HG03558 (cell line): ENCODE measurements around the gene ZNF207.
"Not testable (repeated sequence)": the region's sequence is repeated elsewhere in the genome, so short reads cannot be mapped to it uniquely, and the experiment has no call there.

ENCODE experiments used
- ATAC-seq: cut with Tn5 transposase; IDR thresholded peaks from one replicate; pipeline ENCODE4 v1.9.1; 2021; ENCODE audit warnings: moderate number of reproducible peaks; ENCODE audit not compliant: unreplicated experiment; ENCODE audit errors: extremely low read depth

ZNF207 gene

DNA sequence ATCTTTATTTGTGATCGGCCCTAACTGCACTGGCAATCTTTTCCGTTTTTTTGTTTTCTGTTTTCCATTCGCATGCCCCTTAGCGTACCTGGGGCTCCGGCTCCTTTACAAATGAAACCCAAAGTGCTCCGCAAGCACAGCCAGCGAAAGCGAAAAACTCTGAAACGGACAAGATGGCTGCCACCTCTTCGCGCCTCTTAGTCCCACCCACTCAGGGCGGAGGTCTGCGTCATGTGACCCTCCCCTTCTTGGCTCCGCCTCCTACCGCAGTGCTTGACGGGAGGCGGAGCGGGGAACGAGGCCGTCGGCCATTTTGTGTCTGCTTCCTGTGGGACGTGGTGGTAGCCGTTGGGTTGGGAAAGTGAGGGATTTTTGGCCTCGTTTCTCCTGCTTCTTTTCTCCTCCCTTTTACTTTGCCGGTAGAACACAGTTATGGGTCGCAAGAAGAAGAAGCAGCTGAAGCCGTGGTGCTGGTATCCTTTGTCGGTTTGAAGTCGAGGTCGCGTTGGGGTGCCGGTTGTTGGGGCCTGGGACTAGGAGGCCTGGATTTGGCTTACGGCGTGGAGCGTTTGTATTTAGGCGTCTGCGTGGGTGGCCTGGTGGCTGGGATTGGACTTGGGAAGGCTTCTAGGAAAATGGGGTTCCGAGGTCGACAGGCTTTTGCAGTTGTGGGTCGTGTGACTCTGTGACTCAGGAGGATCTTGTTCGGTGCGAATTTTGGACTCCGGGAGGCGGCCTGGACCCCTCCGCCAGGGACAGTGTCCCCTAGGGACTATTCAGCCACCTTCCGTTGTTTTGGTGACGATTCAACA, at the start of gene ZNF207:
ZNF207 (plus strand) TSS at position 304 of the 812 bp plus-strand sequence; CDS start at position 433, 129 bp downstream.
- no peak for ATAC-seq

DNA sequence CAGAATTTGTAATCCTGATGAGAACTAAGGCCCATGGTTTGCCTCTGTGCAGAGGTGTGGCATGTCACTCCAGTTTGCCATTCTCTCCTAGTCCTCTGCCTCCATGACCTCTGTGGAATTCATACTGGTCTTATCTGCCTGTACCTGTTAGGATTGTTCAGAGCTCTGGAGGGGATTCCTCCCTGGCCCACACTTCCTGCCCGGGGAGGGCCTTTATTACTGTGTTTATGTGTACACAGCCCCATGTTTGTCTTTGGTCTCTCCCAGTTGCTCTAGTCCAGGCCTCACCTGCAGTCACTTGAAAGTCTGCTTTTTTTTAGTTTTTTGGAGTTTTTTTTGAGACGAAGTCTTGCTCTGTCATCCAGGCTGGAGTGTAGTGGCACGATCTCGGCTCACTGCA, 47.9 kb upstream of the ZNF207 start:
- ATAC-seq: no peak

DNA sequence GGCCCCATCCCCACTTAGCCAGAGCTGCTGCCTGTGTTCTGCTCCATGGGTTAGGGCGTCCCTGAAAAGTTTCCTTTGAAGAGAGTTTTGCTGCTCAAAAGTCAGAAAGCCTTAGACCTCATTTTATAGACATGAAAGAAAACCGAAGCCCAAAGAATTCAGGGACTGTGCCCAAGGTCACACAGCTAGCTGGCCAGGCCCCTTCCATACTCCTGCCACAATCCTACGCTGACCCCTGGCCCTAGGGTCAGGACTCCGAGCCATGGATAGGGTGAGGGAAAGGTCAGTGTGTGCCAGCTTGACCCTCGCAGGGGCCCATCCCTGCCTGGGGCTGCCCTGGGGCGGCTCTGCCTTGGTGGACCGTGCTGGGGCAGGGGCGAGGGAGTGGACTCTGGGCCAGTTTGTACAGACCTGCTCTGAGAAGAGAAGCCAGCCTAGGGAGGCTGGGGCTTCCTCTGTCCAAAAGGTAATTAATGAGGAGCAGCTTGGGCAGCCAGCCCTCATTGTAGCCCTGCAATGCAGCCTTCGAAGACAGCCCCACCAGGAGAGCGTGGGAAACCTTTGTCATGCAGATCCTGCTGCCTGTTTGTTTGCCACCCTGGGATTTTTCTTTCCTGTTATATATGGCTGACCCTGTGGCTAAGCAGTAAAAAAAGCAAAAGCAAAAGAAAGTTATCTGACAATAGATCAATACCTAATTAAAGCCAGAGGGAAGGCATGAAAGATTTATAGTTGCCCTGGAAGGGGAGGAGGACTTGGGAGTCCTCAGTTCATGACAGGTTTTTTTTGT, 46.9 kb upstream of the ZNF207 start:
- no peak for ATAC-seq

DNA sequence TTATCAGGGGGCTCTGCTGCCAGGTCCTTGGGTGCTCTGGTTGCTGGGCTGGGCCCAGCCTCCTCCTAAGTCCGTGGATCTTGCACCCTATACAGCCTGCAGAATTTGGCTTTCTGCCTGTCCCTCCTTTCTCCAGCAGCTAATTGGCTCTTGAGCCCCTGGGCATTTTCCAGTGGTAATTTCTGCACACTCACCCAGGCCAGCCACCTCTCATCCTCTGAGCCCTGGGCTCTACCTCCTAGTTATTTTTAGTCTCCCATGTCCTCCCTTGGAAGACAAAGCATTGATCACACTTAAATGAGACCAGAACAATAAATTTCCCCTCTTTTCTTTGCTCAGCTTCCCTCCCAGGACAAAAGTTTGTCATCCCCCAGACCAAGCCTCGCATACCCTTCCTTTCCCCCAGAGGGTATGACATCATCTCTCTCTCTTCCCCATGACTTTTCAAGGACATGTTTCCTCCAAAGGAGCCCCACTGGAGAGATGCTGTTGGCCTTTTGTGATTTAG, 46.1 kb upstream of the ZNF207 start:
- no peak for ATAC-seq

DNA sequence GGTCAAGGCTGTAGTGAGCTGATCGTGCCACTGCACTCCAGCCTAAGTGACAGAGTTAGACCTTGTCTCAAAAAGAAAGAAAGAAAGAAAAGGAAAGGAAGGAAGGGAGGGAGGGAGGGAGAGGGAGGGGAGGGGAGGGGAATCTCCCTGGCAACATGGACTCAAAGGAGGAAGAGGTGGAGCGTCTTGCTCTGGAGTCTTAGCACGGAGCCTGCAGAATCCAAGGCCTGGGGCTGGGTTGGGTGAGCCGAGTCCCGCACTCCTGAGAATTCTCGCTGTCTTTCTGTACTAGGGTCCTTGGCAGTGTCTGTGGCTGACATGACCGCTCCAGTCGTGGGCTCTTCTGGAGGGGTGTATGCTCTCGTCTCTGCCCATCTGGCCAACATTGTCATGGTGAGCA, 44.9 kb upstream of the ZNF207 start:
- ATAC-seq: no peak

DNA sequence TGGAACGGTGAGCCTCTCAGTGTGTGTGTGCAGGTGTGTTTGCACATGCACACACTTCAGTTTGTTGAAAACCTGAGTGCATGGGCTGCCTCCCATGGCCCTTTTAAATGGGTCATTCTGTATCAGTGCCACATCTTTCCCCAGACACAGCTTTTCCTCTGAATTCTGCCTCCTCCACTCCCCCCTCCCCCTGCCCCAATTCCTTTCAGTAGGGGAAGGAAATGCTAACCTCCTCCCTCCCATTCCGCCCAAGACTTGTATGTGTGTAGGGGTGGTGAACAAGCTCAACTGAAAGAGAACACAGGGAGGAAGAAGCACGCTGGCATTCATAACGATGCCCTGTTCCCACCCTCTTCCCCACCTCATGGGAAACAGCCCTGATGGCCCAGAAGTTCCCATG, 42.3 kb upstream of the ZNF207 start:
- no peak for ATAC-seq

DNA sequence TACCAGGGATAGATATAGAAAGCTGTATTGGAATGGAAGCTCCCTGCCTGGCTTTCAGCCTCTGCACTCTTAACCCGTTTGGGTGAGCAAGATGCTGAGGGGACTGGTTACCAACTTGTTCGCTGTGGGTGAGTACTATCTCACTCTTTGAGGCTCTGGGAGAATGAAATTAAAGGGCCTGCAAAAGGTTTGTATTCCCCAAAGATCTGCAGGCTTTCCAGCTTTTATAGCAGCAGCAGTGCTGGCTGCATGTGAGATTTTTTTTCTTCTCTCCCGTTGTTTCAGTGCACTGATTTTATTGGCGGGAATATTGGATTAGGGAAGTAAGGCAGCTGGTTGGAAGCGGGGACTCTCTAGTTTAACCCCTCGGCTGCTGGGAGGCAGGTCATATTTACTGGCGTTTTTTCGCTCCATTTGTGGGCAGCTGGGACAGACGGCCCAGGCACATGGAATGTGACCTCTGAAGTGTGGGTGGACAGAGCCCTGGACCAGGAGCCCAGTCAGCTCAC, 38.9 kb upstream of the ZNF207 start:
- ATAC-seq: no peak

DNA sequence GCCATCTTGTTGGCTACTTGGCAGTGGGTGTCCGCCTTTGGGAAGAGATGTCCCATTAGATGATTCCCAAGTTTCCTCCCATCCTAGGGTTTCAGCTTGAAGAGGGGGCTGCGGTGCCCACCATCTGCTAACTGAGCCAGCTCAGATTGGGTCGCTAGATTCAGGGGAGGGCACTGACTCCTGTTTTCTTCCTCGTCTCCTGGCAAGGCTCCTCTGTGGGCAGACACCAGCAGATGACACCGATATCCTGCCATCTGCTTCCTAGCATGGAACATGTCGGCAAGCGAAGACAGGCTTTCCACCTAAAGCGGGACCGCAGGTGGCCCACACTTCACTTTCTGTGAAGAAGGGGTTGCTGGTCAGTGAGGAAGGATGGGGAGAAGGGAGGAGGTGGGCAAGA, 35.3 kb upstream of the ZNF207 start:
- ATAC-seq: no peak

DNA sequence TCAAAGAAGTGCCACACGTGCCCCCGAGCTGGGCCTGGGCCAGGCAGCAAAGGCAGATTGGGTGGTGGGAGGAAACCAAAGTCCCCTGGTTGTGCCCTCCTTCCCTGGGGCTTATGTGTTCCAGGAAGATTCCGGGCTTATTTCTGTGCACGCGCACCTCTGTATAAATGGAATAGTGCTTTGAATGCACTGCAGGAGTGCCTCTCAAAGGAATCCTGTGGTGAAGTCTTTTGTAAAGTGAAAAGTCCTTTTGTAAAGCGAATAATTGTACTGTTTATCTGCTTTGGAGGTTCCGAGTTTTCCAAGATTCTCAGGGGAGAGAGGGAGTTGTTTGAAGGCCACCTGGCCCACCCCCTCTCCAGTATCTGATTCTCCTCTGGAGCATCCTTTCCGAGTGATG, 34.8 kb upstream of the ZNF207 start:
- ATAC-seq: no peak

DNA sequence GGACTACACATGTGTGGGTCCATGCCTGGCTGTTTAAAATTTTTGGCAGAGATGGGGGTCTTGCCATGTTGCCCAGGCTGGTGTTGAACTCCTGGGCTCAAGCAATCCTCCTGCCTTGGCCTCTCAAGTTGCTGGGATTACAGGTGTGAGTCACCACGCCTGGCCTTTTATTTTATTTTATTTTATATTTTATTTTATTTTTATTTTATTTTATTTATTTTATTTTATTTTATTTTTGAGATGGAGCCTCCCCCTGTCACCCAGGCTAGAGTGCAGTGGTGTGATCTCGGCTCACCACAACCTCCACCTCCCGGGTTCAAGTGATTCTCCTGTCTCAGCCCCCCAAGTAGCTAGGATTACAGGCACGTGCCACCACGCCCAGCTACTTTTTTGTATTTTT, 33.3 kb upstream of the ZNF207 start:
- ATAC-seq: not testable (repeated sequence)

DNA sequence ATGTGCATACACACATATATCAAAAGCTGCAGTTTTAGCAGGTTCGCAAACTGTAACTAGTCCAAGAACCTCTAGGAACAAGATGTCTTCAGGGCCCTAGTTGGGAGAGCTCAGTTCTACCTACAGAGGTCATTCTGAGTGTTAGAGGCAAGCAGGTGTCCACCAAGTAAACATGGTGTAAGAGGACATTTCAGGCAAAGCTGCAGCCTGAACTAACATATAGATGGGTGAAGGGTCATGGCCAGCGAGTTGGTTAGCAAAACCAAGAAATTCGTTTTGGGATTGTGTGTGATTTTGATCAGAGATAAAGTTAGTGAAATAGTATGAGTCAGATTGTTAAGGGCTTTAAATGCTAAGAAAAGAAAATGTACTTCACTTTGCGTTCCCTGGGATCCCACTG, 32.6 kb upstream of the ZNF207 start:
- no peak for ATAC-seq

DNA sequence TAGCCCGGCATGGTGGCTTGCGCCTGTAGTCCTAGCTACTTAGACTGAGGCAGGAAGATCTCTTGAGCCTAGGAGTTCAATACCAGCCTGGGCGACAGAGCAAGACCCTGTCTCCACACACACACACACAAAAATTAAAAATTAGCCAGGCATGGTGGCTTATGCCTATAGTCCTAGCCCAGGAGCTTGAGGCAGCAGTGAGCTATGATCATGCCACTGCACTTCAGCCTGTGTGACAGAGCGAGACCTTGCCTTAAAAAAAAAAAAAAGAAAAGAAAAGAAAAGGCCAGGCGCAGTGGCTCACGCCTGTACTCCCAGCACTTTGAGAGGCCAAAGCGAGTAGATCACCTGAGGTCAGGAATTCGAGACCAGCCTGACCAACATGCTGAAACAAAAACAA, 31.9 kb upstream of the ZNF207 start:
- ATAC-seq: no peak

DNA sequence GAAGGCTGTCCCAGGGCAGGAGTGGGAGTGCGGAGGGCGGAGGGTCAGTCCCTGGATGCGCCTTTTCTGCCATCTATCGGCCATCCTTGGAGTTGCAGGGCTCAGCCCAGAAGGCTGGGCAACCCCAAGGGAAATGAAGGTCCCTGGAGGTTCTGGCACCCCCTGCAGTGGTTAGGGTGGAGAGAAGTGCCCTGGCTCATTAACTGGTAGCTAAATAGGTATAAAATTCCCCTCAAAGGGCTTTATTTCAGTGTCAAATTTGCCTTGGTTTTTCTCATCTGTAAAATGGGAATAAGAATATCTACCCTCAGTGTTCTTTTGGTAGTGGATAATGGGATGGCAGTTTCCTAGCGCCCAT, 30.4 kb upstream of the ZNF207 start:
- no peak for ATAC-seq

DNA sequence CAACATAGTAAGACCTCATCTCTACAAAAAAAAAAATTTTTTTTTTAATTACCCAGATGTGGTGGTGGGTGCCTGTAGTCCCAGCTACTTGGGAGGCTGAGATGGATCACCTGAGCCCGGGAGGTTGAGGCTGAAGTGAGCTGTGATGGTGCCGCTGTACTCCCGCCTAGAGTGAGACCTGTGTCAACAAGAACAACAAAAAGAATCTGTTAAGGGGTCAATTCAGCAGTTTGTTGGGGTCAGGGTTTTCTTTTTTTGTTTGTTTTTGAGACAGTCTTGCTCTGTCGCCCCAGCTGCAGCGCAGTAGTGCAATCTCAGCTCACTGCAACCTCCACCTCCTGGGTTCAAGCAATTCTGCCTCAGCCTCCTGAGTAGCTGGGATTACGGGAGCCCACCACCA, 29.9 kb upstream of the ZNF207 start:
- not testable (repeated sequence) for ATAC-seq

DNA sequence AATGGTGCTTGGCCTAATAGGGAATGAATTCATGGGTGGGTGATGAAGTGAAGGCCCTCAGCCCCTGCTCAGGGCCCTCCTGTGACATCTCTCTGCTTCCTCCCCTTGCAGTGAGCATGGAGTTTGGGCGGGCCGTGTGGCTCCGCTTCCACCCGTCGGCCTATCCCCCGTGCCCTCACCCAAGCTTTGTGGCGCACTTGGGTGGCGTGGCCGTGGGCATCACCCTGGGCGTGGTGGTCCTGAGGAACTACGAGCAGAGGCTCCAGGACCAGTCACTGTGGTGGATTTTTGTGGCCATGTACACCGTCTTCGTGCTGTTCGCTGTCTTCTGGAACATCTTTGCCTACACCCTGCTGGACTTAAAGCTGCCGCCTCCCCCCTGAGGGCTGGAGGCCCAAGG, 29.1 kb upstream of the ZNF207 start:
- ATAC-seq: no peak

DNA sequence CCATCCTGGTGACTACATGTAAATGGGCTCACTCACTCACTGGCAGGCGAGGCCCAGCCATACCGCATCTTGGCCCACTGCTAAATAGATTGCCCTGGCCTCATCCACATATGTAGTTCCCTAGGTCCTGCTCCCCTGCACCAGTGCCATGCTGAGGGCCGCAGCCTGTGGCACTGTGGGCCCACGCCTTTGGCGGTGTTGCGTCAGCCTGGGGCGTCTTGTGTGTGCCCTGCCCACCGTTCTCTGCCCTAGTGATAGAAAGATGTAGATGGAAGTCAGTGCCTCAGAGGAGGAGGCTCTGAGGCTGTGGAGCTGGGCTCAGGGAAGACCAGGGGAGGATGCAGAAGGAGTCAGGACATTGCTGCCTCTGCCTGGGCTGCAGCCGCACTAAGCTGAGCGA, 26.9 kb upstream of the ZNF207 start:
- ATAC-seq: no peak

DNA sequence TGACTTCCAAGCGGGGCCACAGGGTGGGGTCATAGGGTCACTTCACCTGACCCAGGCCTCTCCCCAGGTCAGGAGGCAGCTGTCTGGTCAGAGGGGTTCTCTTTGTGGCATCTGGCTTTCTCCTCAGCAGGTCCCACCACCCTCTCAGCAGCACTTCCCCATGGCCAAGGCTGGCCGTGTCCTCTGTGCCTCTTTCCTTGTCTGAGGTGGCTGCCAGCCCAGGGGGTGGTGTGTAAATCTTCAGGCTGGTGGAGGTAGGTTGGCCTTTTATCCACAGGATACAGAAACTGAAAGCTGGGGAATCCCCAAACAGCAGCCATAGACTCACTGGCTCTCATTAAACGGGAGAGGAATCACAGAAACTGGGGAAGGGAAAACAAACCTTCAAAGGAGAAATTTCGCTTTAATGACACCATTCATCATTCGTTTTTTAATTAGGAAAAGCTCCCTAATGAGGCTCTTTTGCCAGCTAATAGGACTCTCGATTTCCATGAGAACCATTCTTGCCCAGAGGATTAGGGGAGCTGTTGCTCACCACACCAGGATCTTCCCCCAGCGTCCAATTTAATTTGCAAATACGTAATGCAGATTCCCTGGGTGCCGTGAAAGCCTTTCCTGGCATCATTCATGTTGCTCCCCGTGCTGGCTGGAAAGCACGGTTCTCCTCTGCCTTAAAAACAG, 26.0 kb upstream of the ZNF207 start:
- ATAC-seq: no peak

DNA sequence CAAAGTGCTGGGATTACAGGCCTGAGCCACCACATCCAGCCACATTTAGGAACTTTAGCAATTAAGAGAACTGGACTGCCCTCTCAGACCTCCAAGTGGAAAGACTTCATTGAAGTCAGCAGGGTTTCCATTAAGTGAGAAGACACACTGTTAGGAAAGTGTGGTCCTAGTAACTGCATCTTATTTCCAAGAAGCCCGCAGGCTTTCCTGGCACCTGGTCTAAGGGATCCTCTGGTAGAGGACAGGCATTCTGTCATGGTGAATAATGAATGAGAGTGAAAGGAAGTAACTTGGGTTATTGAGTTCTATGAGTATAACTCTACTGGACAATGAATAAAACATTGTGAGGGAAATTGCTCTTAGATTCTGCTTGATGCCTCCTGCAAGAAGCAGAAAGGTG, 22.0 kb upstream of the ZNF207 start:
- ATAC-seq: no peak

DNA sequence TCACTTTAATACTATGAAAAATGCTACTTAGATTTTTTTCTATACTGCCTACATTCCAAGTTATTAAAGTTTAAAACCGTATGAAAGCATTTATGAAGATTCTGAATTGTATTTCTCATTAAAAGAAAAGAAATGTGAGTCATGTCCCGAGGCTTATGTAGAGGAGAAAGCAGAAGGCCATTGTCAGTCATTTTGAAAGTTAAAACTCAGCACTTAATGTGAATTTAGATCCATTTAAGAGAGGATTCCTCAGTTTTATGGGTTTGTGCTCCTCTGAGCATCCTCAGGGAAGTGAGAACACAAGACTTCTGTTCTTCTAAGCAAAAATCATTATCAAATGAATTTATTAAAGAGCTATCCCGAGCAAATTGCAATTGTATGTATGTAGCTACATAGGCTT, 19.8 kb upstream of the ZNF207 start:
- no peak for ATAC-seq

DNA sequence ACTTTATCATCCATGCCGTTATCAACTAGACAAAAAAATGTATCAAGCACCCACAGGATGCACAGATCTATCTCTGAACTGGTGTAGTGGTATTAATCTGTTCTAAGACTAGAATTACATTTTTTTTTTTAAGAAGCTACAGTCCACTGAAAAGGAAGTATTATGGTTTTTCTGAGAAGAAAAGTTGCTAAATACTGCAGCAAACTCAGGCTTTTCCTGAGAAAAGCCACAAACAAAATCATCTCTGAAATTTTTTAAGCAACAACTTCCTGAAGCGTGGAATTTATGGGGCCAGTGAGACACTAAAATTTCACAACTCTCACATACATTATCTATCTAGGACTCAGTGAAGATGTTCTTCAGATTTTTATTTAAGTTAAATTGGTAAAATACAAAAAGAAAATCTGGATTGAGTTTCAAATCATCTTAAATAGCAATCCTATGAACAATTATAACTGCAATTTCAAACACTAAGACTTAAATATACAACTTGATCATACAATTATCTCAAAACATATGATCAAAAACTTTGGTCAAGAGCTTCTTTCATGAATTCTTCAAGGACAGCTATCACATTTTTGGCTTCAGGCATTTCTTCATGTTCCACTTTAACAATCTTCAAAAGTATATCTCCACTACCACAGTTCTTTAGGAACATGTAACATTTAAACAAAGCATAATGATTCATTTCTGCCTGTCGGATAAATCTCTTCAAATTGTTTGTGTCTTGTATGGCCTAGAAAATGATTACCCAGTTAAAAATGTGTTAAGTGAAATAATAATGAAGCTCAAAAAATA, 18.5 kb upstream of the ZNF207 start:
- no peak for ATAC-seq
